Activated CD8-positive, alpha-beta memory T cell treated with anti-CD3 and anti-CD28 coated beads, Interleukin-2, amount 50 U/mL, for 1 hour (primary cell): ENCODE measurements around the gene EML5.

Experiments
- DNase-seq: peaks from one replicate; pipeline ENCODE4 v3.0.0-alpha.2; 2020; ENCODE audit errors: extremely low read depth

Gene EML5

DNA sequence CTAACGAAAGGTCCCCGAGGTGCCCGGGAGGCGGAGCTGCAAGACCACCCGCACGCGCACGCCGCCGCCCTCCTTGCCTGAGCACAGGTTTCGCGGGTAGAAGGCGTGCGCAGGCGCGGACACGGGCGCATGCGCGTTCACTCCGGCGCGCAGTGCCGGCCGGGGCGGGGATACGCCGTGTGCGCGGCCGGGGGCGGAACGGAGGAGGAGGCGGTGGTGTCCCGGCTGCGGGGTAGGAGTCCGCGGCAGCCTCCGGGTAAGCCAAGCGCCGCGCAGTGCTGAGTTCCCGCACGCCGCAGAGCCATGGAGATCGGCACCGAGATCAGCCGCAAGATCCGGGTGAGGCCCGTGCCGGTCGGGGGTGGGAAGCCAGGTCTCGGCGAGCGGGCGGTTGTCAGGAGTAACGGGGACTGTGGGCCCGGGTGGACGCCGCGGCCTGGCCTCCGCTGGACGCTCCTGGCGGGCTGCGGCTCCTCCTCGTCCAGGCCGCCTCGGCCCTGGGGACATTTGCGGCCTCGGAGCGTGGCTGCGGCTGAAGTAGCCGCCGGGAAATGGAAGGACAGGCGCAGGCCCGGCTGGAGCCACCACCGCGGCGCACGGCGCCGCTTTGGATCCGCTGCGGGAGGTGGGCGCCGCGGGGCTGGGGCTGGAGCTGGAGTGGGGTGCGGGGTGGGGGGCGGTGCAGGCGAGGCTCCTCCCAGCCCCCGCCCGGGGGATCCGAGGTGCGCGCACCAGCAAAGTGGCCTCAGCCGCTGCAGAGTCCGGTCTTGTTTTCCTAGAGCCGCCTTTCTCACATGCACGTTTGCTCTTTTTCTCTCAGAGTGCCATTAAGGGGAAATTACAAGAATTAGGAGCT lies 229.7 kb downstream of the EML5 start, which contains the start of gene ZC3H14:
TSS of gene ZC3H14 (plus strand) at position 207 of the 856 bp plus-strand sequence. CDS start at position 304, 97 bp downstream.
- peak; percentile 53 for DNase-seq

DNA sequence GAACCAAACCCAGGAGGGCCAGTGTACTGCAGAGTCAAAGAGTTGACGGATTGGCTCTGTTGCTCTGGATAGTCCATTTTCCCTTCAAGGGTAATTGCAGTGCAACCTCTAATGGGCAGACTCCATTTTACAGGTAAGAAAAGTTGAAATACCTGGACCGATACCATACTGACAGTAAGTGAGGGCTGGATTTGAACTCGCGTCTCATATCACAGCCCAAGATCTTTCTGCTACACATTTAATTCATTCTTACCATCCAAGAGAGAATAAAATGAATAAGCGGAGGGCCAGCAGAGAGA lies 230.3 kb downstream of the EML5 start:
- no peak for DNase-seq
